NCI-H82 treated with DMSO at 0.1 percent for 48 hours (cell line): Measurements from ENCODE around the gene SPON1.
"Not testable (repeated sequence)": the region's sequence is repeated elsewhere in the genome, so short reads cannot be mapped to it uniquely, and the experiment has no call there.

ENCODE experiments used
- DNase-seq: peaks from one replicate; lab custom pipeline; 2025; ENCODE audit not compliant: unreplicated experiment; lab: John Stamatoyannopoulos, UW

SPON1 gene

DNA sequence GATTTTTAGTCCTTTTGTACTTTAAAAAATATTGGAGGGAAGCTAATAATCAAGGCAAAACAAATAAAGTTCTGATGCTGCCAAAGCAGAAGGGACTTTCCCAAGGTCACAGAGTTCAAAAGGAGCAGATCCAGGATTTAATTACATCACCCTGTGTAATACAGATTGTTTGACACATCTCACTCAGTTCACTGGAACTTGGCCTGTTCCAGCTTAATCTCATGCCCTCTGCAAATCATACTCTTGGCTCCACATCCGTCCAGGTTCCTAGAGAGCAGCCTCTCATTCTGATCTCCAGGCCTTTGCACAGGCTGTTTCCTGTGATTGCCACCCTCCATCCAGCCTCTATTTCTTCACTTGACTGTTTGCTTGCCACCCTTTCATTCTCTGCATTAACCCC is 151.7 kb downstream of the SPON1 start:
- DNase-seq: peak; percentile 34

DNA sequence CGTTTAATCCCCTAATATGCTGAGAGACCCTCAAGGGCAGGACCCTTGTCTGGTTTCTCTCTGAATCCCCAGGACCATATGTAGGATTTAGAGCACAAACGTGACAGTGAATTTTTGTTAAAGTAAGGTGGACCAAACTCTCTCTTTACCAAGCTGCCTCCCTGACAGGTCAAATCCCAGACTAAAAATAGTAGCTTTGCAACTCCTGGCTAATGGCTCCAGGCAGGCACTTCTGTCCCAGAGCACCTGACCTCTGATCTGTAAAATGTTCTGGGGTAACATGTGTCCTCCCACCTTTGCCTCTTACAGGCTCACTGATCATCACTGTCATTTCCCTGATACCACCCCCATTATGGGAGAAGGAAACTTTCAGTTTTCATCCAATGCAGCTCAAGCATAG is 152.3 kb downstream of the SPON1 start:
- no peak for DNase-seq

- no peak for DNase-seq
These were observed 155.1 kb downstream of the SPON1 start for GRCh38 chr11:14117632-14118031.

DNA sequence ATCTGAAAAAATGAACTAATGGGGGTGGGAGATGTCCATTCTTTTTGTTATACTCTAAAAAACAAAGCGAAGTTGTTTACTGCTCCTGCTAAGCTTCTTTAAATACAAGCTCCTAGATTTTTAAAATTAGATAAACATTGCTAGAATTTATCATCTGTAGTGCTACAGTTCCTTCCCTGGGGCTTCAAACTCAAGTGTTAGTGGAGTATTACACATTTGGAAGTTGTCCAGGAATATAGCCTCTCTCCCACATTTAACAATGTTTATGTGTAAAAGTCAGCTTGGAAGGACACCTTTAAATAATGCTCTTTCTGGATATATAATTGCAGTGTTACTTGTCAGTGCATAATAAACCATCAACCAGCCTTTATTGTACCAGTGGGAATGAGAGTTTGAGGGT is 155.5 kb downstream of the SPON1 start:
- DNase-seq: no peak

DNA sequence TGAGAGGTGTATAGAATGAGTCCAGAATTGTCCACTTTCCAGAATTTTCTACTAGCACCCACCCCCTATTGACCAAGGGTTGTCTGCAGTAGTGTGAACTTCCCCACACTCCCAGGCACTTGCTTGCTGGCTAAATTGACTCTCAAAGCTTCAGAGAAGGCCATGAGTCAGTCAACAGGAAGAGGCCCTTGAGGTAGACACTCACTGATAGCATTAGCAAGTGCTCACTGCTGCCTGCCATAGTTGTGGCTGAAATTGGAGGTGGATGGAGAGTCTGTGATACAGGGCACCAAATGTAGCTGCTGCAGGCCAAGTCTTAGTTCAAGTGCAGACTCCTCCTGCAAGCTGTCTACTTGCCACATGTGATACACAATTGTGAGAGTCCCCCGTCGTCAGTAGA is 156.8 kb downstream of the SPON1 start:
- DNase-seq: no peak

GRCh38 chr11:14124350-14124749 is 161.8 kb downstream of the SPON1 start:
- DNase-seq: no peak

DNA sequence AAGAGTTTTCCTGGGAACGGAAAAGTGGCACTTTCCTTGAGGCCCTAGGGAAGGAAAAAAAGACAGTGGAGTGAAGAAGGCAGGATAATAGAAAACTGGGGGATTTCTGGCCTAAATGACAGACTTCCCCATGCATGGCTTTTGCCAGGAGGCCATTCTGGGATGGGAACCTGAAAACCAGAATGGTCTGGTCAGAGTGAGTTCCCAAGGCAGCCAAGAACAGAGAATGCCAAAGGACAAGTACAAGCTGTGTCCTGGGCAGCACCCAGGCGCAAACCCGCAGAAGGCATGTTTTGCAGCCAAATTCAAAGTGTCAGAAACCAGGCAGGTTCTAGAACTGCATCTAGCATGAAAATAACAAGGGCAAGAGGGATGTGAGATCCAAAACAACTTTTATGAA is 162.4 kb downstream of the SPON1 start:
- DNase-seq: no peak

DNA sequence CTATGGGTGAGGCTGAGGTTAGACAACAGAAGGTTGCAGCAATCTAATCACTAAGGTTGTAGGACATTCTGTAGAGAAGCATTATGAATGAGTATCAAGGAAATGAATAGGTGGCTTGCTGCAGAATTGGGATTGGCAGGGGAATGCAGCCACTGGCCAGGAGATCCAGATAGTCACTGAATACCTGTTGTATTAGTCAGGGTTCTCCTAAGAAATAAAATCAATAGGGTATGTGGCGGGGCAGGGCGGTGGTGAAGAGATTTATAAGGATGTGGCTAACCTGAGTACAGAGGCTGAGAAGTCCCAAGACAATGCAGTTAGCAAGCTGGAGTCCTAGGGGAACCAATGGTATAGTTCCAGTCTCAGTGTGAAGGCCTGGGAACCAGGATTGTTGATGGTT is 163.0 kb downstream of the SPON1 start:
- no peak for DNase-seq

- DNase-seq: no peak
These were observed 165.2 kb downstream of the SPON1 start for GRCh38 chr11:14127679-14128078.

DNA sequence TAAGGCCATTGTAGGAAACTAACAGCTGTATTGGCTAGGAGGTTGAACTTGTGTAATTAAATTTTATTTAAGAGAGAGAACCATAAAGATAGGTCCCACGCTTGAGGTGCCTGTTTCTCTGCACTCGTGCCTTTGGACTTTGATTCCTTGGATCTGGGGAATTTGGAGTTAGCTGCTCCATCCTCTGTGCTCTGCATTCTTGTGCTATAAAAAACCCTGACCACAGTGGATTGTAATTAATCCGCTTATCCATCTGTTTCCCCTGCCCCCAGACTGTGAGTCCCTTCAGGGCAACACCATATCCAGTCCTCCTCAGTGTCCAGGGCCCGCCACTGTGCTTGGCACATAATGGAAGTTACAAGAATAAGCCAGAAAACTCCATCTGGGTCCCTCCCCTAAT is 169.8 kb downstream of the SPON1 start:
- DNase-seq: peak; percentile 90

DNA sequence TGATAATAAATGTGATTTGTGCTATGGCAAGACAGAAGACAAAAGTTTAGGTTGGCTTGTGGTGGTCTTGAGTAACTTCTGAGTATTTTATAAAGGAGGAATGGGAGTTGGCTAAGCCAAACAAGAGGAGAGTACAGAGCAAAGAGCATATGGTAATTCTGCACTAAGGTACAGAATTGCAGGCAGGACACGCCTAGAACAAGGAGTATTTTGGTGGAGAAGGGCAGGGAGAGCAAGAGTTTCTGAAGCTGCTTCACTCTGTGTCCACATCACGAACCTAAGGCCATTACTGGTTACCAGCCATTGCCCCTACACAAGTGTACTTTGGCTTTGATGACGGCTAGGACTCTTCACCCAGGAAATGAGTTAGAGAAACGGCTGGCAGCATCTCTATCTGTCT is 170.9 kb downstream of the SPON1 start:
- no peak for DNase-seq

DNA sequence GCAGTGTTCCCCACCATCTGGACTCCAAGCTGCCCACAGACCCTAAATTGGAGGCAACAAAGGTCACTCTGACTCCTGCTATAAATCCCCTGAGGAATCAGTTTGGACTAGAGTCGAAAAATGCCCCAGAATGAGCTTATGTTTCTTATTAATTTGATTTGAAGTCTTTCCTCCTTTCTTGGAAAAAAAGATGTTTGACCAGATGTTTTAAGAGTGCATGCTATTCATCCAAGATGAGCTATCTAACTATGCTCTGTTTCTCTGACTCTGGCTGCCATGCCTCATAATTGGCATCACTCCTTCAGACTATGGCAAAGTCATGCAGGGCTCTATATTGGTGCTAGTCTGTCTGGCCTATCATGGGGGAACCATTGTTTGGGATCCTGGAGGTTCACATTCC is 174.0 kb downstream of the SPON1 start:
- no peak for DNase-seq

DNA sequence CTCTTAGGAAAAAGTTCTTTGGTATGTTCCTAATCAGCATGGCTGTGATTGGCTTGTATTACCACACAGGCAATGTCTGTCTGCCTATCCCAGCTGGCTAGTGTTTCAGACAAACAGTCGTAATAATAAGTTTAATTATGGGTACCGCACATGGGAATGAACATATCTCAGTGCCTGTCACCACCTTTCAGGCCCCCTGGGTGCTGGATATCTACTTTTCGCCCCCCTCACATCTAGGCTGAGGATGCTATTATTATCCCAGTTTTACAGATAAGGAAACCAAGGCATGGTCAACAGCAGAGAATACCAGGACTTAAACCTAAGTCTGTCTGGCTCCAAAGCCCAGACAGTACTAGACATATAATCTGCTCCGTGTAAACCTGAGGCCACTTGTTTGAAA is 174.8 kb downstream of the SPON1 start:
- no peak for DNase-seq

DNA sequence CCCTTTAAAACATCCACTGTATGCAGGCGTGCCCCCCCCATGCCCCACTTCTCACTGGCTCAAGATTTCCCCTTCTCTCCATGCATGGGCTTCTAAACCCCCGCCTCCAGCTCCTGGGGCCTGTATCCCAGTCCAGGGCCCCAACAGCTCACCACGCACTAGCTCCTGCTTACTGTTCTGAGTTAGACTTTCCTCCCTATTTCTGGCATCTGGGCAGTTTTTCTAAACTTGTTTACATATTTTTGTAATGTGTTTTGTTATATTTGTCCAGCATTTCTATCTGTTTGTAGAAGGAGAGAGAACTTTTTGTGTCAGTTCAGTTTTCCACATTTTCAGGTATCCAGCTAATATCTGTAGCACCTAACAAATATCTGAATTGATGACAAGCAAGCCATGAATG is 178.5 kb downstream of the SPON1 start:
- no peak for DNase-seq

DNA sequence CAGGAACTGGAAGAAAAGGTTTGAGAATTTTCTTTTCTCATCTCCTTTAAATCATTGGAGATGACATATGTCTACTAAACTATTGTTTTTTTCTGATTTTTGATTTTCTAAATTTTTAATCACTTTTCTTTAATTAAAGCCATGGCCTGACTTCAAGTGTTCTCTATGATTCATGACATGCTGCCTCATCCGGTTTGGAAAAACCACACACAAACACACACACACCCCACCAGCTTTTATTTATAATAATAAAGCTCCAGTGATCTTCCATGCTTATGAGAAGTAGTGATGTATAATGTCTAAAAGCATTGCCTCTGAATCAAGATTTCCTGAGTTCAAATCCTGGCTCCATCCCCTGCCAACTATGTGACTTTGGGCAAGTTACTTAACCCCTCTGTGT is 179.2 kb downstream of the SPON1 start:
- no peak for DNase-seq

- DNase-seq: no peak
These were observed 182.4 kb downstream of the SPON1 start for GRCh38 chr11:14144934-14145333.

- peak; percentile 31 for DNase-seq
These were observed 186.2 kb downstream of the SPON1 start for GRCh38 chr11:14148653-14149273.

GRCh38 chr11:14149683-14150082 is 187.2 kb downstream of the SPON1 start:
- no peak for DNase-seq

DNA sequence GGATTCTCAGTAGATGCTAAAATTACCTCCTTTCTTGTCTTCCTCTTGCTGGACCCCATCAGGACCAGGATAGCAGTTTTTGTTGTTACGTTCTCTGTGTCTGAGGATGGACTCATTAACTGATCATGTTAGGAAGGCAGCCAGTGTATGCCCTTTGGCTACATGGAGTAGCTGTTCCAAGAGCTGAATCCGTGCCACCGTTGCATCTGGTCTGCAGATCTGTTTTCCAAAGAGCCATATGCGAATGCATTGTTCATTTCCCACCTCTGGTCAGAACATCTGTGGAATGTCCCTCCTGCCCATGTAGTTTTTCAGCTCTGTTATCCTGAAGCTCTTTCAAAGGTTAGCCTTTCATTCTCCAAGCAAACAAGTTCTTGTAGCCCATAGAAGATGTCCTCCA is 188.4 kb downstream of the SPON1 start:
- no peak for DNase-seq

DNA sequence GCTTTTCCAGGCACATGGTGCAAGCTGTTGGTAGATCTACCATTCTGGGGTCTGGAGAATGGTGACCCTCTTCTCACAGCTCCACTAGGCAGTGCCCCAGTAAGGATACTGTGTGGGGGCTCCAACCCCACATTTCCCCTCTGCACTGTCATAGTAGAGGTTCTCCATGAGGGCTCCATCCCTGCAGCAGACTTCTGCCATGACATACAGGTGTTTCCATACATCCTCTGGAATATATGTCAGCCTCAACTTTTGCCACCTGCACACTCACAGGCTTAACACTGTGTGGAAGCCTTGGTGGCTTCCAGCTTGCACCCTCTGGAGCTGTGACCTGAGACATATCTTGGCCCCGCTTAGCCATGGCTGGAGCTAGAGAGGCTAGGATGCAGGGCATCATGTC is 191.6 kb downstream of the SPON1 start:
- not testable (repeated sequence) for DNase-seq

DNA sequence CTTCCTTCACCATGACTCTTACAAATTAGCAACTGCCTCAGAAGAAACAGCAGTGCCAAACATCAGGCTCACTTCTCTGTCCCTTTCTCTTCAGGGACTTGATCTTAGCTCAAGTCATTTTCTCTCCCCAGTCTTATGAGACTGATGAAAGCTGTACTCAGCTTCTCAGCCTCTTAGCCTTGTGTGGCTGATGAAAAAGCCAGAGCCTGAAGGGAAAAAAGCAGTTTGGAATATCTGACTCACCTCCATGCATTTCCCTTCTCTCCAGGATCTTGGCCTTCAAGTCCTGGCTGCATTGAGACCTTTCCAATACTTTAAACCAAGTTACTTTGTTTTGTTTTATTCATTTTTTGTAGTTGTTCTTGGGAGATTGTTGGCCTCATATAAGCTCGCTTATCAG is 195.9 kb downstream of the SPON1 start:
- DNase-seq: no peak

DNA sequence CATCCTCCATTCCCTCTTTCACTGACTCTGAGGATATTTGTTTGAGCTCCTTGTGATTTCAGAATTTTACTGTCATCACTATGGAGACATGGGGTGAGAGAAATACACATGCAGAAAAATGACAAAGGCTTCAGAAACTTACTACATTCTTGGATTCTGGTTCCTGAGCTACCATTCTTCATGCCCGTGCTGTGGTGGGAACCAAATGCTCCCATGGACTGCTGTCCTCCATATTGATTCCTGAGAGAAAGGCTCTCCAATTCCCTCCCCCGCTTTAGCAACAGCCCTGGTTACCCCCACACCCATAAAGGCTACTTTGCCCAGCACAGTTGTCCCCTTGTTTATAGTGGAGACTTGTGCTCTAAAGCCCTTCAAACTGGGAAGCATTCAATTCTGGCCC is 201.1 kb downstream of the SPON1 start:
- no peak for DNase-seq

- DNase-seq: not testable (repeated sequence)
These were observed 211.2 kb downstream of the SPON1 start for GRCh38 chr11:14173679-14174078.
